C4-2B (cell line): ENCODE data around the gene ZNF620.

Experiments
- ZFX ChIP-seq: fragments of 450-650 bp; IDR thresholded peaks from 2 replicates; pipeline ENCODE4 v1.6.1; 2017
- TF ChIP-seq, protein P1 (sequence below): fragments of 450-650 bp; conservative IDR thresholded peaks from 2 replicates; pipeline ENCODE4 v1.5.1; 2017; ENCODE audit warnings: mild to moderate bottlenecking

DNA sequence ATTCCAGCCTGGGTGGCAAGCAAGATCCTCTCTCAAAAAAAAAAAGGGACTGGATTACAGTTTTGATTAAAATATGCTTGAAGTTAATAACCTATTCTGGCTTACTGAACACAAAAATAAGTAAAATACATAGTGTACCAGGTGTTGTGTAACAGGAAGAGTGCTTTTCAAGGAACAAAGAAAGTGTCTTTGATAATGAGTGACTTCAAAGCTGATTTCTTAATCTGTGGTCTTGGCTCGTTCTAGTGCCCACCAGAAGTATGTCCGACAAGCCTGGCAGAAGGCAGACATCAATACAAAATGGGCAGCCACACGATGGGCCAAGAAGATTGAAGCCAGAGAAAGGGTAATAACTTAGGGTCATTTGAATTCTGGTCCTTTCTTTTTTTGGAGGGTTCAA is 44.7 kb upstream of the ZNF620 start:
- TF ChIP-seq, protein P1, sequence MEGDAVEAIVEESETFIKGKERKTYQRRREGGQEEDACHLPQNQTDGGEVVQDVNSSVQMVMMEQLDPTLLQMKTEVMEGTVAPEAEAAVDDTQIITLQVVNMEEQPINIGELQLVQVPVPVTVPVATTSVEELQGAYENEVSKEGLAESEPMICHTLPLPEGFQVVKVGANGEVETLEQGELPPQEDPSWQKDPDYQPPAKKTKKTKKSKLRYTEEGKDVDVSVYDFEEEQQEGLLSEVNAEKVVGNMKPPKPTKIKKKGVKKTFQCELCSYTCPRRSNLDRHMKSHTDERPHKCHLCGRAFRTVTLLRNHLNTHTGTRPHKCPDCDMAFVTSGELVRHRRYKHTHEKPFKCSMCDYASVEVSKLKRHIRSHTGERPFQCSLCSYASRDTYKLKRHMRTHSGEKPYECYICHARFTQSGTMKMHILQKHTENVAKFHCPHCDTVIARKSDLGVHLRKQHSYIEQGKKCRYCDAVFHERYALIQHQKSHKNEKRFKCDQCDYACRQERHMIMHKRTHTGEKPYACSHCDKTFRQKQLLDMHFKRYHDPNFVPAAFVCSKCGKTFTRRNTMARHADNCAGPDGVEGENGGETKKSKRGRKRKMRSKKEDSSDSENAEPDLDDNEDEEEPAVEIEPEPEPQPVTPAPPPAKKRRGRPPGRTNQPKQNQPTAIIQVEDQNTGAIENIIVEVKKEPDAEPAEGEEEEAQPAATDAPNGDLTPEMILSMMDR = no peak
- TF ChIP-seq ZFX = no peak
